Measurements from ENCODE around the gene CKS1B. TPM values are rescaled to one million over a fixed set of nuclear protein-coding genes. Genes with fewer than 3 reads are reported as not detected.
A peak's percentile ranks its signal among the peaks of the same experiment; 100 is the strongest.

The CKS1B gene
- total and polyA plus RNA-seq, 9 of the 15 experiments (the other 6 are each of a cell fraction or from before 2014, with no cell fraction given): 215 to 1,103 (median 460) TPM

- peak; percentile 62; the same call in 1 of the 2 replicates for TF ChIP-seq POLR2G (IDR thresholded peaks at IDR 0.05; ENCODE audit: low read depth, low read length)
- TF ChIP-seq, protein P1, sequence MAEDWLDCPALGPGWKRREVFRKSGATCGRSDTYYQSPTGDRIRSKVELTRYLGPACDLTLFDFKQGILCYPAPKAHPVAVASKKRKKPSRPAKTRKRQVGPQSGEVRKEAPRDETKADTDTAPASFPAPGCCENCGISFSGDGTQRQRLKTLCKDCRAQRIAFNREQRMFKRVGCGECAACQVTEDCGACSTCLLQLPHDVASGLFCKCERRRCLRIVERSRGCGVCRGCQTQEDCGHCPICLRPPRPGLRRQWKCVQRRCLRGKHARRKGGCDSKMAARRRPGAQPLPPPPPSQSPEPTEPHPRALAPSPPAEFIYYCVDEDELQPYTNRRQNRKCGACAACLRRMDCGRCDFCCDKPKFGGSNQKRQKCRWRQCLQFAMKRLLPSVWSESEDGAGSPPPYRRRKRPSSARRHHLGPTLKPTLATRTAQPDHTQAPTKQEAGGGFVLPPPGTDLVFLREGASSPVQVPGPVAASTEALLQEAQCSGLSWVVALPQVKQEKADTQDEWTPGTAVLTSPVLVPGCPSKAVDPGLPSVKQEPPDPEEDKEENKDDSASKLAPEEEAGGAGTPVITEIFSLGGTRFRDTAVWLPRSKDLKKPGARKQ (CRISPR knock-in tag; IDR thresholded peaks at IDR 0.05): no peak
- TF ChIP-seq, protein P2, sequence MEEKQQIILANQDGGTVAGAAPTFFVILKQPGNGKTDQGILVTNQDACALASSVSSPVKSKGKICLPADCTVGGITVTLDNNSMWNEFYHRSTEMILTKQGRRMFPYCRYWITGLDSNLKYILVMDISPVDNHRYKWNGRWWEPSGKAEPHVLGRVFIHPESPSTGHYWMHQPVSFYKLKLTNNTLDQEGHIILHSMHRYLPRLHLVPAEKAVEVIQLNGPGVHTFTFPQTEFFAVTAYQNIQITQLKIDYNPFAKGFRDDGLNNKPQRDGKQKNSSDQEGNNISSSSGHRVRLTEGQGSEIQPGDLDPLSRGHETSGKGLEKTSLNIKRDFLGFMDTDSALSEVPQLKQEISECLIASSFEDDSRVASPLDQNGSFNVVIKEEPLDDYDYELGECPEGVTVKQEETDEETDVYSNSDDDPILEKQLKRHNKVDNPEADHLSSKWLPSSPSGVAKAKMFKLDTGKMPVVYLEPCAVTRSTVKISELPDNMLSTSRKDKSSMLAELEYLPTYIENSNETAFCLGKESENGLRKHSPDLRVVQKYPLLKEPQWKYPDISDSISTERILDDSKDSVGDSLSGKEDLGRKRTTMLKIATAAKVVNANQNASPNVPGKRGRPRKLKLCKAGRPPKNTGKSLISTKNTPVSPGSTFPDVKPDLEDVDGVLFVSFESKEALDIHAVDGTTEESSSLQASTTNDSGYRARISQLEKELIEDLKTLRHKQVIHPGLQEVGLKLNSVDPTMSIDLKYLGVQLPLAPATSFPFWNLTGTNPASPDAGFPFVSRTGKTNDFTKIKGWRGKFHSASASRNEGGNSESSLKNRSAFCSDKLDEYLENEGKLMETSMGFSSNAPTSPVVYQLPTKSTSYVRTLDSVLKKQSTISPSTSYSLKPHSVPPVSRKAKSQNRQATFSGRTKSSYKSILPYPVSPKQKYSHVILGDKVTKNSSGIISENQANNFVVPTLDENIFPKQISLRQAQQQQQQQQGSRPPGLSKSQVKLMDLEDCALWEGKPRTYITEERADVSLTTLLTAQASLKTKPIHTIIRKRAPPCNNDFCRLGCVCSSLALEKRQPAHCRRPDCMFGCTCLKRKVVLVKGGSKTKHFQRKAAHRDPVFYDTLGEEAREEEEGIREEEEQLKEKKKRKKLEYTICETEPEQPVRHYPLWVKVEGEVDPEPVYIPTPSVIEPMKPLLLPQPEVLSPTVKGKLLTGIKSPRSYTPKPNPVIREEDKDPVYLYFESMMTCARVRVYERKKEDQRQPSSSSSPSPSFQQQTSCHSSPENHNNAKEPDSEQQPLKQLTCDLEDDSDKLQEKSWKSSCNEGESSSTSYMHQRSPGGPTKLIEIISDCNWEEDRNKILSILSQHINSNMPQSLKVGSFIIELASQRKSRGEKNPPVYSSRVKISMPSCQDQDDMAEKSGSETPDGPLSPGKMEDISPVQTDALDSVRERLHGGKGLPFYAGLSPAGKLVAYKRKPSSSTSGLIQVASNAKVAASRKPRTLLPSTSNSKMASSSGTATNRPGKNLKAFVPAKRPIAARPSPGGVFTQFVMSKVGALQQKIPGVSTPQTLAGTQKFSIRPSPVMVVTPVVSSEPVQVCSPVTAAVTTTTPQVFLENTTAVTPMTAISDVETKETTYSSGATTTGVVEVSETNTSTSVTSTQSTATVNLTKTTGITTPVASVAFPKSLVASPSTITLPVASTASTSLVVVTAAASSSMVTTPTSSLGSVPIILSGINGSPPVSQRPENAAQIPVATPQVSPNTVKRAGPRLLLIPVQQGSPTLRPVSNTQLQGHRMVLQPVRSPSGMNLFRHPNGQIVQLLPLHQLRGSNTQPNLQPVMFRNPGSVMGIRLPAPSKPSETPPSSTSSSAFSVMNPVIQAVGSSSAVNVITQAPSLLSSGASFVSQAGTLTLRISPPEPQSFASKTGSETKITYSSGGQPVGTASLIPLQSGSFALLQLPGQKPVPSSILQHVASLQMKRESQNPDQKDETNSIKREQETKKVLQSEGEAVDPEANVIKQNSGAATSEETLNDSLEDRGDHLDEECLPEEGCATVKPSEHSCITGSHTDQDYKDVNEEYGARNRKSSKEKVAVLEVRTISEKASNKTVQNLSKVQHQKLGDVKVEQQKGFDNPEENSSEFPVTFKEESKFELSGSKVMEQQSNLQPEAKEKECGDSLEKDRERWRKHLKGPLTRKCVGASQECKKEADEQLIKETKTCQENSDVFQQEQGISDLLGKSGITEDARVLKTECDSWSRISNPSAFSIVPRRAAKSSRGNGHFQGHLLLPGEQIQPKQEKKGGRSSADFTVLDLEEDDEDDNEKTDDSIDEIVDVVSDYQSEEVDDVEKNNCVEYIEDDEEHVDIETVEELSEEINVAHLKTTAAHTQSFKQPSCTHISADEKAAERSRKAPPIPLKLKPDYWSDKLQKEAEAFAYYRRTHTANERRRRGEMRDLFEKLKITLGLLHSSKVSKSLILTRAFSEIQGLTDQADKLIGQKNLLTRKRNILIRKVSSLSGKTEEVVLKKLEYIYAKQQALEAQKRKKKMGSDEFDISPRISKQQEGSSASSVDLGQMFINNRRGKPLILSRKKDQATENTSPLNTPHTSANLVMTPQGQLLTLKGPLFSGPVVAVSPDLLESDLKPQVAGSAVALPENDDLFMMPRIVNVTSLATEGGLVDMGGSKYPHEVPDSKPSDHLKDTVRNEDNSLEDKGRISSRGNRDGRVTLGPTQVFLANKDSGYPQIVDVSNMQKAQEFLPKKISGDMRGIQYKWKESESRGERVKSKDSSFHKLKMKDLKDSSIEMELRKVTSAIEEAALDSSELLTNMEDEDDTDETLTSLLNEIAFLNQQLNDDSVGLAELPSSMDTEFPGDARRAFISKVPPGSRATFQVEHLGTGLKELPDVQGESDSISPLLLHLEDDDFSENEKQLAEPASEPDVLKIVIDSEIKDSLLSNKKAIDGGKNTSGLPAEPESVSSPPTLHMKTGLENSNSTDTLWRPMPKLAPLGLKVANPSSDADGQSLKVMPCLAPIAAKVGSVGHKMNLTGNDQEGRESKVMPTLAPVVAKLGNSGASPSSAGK (IDR thresholded peaks at IDR 0.05): peak; percentile 20; the same call in 1 of the 2 replicates
- TF ChIP-seq, protein P3, sequence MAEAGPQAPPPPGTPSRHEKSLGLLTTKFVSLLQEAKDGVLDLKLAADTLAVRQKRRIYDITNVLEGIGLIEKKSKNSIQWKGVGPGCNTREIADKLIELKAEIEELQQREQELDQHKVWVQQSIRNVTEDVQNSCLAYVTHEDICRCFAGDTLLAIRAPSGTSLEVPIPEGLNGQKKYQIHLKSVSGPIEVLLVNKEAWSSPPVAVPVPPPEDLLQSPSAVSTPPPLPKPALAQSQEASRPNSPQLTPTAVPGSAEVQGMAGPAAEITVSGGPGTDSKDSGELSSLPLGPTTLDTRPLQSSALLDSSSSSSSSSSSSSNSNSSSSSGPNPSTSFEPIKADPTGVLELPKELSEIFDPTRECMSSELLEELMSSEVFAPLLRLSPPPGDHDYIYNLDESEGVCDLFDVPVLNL (CRISPR knock-in tag; IDR thresholded peaks at IDR 0.05; ENCODE audit: low read depth): no peak
- TF ChIP-seq, protein P4, sequence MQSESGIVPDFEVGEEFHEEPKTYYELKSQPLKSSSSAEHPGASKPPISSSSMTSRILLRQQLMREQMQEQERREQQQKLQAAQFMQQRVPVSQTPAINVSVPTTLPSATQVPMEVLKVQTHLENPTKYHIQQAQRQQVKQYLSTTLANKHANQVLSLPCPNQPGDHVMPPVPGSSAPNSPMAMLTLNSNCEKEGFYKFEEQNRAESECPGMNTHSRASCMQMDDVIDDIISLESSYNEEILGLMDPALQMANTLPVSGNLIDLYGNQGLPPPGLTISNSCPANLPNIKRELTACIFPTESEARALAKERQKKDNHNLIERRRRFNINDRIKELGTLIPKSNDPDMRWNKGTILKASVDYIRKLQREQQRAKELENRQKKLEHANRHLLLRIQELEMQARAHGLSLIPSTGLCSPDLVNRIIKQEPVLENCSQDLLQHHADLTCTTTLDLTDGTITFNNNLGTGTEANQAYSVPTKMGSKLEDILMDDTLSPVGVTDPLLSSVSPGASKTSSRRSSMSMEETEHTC (IDR thresholded peaks at IDR 0.05): no peak
- TF ChIP-seq CTBP1 (IDR thresholded peaks at IDR 0.05; ENCODE audit: borderline replicate concordance): no peak
- peak; percentile 69 for TF ChIP-seq VEZF1 (CRISPR knock-in tag; IDR thresholded peaks at IDR 0.05)
- TF ChIP-seq NR4A1 (CRISPR knock-in tag; IDR thresholded peaks at IDR 0.05): no peak
- TF ChIP-seq NR4A1 (tag; IDR thresholded peaks at IDR 0.05): no peak
Observed at GRCh38 chr1:154975409-154976059, 1.1 kb downstream of the CKS1B start (continued).
